COR-L47 (cell line): ENCODE measurements around the gene RHBDF1.

Experiments
- DNase-seq: peaks from one replicate; lab custom pipeline; 2025; lab: John Stamatoyannopoulos, UW

The RHBDF1 gene

GRCh38 chr16:94918-95265, 22.5 kb upstream of the RHBDF1 start:
- DNase-seq, result no peak

- no peak for DNase-seq
Measured at GRCh38 chr16:92431-93339, 20.3 kb upstream of the RHBDF1 start.

- DNase-seq, result peak; percentile 24
Measured at GRCh38 chr16:91484-91883, 19.1 kb upstream of the RHBDF1 start.

- DNase-seq, result no peak
Measured at GRCh38 chr16:89391-90302, 17.2 kb upstream of the RHBDF1 start.

- no peak for DNase-seq
Measured at GRCh38 chr16:88613-89012, 16.2 kb upstream of the RHBDF1 start.

DNA sequence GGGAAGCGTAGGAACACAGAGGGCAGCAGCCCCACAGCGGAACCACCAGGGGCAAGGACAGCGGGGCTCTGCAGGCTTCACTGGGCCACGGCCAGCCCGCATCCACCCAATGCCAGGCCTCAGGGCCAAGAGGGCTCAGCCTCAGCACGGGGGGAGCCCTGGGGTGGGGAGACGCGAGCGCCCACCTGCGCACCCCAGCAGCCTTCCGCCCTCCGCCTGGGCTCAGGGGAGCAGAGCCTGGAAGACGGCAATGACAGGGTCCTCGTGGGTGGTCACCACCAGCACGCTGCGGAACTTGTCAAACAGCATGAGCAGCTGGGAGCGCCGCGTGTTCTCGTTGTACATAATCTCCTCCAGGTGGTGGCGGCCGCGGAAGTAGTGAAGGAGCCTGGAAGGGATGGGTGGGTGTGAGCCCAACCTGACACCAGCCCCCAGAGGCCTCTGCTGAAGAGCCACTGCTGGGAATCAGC, 14.1 kb upstream of the RHBDF1 start:
- no peak for DNase-seq

DNA sequence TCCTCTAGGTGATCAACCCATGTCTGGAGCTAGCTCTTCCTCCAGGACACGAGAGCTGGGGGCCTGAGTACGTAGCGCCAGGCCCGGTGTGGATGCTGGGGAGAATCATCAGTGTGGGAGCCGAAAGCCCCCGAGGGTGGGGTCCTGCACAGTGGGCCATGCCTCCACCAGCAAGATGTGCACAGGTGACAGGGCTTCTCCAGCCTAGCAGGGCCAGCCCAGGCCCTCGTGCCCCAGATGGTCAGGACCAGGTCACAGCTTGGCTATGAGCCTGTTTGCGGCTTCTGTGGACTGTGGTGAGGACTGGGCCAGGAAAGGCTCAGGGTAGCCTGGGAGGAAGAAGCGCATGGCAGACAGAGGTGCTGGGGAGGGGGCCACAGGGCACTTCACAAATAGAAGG, 13.4 kb upstream of the RHBDF1 start:
- DNase-seq, result no peak

GRCh38 chr16:85407-85782, 13.0 kb upstream of the RHBDF1 start:
- DNase-seq, result no peak

- peak; percentile 70 for DNase-seq
Measured at GRCh38 chr16:84718-85406, 12.4 kb upstream of the RHBDF1 start.

DNA sequence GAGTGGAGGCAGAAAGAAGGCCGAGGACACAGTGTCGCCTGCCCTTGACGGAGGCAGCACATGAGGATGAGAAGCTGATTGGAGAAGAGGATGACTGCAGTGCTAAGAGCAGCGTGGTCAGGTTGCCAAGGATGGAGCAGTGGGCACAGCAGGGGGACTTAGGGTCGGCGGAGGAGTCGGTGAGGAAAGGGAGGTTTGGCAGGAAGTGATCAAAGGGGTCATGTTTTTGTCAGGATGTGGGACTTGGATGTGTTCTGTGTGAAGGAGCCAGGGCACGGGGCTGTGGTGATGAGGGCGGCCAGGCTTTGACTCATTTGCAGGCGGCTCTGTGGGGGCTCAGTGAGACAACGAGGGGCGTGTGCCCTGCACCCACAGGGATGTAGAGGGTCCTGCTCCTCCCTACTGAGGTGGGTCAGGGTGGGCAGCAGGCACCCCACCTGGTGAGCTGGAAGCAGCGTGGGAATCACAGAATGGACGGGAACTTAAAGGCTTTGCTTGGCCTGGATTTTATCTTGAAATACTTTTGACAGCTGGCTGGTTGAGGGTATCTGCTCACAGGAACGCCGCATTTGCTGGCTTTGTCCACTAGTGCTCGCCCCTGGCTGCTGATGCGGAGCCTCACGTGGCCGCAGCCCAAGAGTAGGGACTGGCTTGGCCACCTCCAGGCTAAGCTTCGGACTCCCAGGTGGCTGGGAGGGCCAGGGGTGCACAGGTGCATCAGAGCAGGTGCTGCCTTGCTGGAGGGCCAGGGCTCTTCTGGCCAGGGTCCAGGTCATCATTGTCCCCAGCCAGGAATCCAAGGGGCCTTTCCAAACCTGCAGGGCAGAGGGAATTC, 11.6 kb upstream of the RHBDF1 start:
- peak; percentile 64 for DNase-seq

GRCh38 chr16:83060-83603, 10.7 kb upstream of the RHBDF1 start:
- DNase-seq, result no peak

DNA sequence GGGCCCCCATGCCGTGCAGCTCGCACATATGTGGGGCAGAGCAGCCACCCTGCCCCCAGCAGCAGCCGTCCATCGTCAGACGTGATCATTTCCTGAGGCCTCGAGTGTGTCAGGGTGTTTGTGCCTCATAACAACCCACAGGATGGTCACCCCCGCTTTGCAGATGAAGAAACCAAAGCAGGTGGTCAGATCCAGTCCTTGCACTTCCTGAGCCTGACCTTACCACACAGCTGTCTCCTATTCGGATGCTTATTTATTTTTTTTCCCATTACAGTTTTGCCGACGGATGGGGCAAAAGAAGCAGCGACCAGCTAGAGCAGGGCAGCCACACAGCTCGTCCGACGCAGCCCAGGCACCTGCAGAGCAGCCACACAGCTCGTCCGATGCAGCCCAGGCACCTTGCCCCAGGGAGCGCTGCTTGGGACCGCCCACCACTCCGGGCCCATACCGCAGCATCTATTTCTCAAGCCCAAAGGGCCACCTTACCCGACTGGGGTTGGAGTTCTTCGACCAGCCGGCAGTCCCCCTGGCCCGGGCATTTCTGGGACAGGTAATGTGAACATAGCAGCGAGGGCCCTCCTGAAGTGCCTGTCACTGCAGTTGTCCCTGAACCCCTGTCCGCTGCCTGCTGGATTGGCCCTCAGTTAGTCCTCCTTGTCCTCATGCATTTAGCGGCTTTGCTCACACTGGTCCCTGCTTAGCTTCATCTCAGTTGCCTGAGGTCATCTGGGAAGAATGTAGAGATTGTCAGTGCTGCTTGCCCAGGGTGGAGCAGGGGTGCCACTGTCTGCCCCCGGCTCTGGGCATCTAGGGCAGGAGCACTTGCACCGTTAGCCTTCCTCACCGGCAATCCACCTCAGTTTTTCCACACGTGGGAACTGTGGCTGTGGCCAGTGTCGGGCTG, 7.0 kb upstream of the RHBDF1 start:
- no peak for DNase-seq

DNA sequence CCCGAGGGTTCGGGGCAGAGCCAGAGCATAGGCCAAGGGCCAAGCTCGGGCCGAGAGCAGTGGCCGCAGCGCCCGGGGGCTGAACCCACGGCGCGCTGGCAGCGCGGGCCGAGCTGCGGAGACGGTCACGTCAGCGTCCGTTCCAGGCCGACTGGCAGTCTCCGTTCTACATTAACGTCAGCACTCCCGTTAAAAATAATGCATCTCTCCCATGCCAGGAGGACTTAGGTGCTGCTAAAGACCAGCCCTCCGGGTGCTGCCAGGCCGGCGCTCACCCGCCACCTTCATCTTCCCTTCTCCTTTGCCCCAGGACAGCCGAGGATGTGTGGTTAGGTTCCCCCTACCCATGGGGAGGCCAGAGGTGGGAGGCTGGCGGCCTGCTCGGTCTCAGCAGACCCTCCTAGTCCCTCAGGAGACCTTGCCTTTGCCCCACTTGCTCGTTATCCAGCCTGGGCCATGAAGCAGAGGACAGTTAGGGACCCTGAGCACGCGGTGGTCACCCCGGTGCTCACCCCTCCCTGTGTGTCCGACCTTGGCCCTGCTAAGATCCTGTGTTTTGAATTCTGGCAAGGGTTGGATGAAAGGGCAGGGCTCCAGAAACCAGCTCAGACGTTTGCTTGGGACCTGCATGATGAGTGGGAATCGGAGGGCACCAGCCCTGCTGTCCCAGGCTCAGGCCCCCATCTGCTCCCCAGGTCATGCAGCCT, 6.2 kb upstream of the RHBDF1 start:
- no peak for DNase-seq

GRCh38 chr16:77807-78443, 5.5 kb upstream of the RHBDF1 start, which contains the start of gene MPG:
Gene MPG, plus strand, starts transcription at chr16:78225. Its CDS starts 85 bp downstream, at chr16:78310.
- DNase-seq, result peak; percentile 64

DNA sequence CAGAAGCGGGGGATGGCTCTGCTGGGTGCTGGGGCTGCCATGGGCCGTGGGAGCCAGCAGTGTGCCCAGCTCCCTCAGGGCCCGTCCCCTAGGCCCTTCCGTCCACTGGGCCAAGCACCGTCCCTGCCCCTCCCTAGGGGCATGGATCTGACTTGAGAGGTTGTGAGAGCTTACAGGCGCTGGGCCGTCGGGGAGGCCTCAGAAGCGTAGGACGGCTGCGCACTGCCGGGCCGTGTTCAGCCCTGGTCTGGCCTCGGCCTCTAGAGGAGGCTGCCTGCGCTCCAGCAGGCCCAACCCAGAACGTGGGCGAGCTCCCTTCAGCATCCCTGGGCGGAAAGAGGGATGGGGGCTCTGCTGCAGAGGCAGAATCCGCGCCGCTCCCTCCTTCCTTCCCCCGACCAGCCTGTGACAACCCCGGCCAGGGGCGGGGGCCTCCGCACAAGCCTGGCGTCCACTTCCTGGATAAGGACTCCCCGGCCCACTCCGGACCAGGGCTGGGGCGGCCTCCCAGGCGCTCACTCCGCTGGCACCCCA, 4.9 kb upstream of the RHBDF1 start:
- DNase-seq, result no peak

DNA sequence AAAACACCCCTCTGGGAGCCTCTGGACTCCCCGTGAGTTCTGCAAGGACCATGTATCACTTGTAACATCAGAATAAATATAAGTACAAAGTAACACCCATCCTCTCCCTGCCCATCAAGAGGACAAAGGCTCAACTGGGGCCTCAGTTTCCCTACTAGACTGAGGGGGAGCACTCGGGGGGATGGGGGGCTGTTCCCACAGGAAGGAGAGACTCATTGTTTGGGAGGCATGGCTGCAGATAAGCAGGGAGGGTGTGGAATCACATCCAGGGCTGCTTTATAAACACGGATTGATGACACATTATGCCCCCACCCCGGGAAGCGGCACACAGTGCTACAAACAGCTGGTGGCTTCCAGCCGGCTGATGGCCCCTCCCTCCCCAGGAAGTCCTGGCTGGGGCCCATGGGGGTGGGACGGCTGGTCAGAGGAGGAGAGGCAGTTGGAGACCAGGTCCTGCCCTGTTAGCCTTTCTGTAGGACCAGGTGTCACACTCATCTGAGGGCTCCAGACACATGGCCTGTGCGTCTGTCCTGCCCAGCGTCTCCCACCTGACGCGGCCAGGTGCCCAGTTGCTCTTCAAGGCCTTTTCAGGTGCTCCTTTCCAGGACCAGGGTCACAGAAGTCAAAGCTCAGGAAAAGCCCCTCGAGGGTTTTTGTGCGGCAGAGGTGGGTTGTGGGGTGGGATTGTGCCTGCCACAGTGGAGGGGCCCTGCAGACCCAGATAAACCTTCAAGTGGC, 4.3 kb upstream of the RHBDF1 start:
- peak; percentile 38 for DNase-seq

DNA sequence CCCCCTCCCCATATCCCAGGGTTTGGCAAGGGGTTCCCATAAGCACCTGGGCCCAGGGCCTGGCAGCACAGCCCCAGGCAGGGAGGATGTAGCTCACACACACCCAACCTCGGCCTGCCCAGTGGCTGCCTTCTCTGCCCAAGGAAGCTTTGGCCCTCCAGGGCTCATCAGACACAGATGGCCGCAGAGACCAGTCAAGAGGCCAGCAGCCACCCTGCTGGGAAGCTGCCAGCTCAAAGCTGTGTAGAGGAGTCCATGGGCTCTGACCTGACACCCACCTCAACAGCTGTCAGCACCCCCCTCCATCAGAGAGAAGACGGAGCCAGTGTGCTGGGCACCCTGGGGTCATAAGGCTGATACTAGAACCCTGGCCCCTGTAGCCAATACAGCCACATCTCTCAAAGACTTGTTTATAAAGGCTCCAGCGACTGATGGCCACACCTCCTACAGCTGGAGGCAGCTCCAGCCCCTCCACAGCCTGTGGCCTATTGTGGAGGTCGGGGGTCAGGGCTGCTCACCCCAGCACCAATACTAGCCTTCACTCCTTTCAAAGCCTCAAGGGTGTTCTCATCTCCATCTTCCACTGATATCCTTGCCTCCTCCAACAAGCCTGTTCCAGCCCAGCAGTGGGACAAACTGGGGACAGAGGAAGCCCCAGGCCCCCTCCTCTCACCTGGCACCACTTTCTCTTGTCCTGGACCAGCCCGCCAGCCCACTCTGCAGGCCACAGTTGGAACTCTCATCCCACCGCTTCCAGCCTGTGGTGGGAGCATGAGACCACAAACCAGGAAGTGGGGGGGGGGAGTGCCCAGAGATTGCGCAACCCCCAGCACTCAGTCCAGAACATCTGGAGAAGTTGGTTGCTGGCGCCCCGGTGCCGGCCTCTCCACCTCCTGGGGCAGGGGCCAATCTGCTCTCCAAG, 3.4 kb upstream of the RHBDF1 start:
- no peak for DNase-seq
